Measurements from ENCODE around the gene ABCC3. TPM values are rescaled to one million over a fixed set of nuclear protein-coding genes. Genes with fewer than 3 reads are reported as not detected.

Gene ABCC3, protein sequence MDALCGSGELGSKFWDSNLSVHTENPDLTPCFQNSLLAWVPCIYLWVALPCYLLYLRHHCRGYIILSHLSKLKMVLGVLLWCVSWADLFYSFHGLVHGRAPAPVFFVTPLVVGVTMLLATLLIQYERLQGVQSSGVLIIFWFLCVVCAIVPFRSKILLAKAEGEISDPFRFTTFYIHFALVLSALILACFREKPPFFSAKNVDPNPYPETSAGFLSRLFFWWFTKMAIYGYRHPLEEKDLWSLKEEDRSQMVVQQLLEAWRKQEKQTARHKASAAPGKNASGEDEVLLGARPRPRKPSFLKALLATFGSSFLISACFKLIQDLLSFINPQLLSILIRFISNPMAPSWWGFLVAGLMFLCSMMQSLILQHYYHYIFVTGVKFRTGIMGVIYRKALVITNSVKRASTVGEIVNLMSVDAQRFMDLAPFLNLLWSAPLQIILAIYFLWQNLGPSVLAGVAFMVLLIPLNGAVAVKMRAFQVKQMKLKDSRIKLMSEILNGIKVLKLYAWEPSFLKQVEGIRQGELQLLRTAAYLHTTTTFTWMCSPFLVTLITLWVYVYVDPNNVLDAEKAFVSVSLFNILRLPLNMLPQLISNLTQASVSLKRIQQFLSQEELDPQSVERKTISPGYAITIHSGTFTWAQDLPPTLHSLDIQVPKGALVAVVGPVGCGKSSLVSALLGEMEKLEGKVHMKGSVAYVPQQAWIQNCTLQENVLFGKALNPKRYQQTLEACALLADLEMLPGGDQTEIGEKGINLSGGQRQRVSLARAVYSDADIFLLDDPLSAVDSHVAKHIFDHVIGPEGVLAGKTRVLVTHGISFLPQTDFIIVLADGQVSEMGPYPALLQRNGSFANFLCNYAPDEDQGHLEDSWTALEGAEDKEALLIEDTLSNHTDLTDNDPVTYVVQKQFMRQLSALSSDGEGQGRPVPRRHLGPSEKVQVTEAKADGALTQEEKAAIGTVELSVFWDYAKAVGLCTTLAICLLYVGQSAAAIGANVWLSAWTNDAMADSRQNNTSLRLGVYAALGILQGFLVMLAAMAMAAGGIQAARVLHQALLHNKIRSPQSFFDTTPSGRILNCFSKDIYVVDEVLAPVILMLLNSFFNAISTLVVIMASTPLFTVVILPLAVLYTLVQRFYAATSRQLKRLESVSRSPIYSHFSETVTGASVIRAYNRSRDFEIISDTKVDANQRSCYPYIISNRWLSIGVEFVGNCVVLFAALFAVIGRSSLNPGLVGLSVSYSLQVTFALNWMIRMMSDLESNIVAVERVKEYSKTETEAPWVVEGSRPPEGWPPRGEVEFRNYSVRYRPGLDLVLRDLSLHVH (N-terminal part only)
- total RNA-seq, result 0.39 and 0.43 TPM in 2 replicates

DNA sequence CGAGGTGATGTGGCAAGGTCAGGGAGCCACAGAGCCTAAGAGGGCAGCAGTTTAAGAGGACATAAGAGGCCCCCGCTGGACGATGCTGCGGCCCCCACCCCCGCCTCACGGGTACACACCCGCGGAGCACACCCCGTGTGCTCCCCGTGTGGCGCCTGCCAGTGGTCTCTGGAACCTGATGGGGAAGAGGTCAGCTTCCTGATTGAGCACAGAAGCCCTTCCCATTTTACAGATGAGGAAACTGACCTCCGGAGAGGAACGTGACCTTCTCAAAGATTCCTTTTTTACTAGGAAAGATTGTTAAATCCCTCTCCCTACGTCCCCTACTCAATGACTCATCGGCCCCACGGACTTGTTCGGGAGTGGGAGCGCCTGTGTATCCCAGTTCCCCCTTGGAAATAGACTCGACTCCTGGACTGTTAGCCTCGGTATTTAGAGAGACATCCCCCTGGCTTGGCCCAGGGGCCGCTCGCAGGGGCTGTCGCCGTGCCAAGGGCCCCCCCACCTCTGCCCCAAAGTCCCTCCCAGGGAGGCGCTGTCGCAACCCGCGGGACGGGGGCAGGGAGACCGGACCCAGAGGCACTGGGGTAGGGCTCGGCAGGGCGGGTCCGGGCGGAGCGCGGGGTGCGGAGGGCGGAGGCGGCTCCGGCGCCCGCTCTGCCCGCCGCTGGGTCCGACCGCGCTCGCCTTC, at the start of gene ABCC3:
Gene ABCC3 (plus strand): TSS at position 658 of the 691 bp plus-strand sequence. CDS start 56 bp downstream, outside the sequence.

DNA sequence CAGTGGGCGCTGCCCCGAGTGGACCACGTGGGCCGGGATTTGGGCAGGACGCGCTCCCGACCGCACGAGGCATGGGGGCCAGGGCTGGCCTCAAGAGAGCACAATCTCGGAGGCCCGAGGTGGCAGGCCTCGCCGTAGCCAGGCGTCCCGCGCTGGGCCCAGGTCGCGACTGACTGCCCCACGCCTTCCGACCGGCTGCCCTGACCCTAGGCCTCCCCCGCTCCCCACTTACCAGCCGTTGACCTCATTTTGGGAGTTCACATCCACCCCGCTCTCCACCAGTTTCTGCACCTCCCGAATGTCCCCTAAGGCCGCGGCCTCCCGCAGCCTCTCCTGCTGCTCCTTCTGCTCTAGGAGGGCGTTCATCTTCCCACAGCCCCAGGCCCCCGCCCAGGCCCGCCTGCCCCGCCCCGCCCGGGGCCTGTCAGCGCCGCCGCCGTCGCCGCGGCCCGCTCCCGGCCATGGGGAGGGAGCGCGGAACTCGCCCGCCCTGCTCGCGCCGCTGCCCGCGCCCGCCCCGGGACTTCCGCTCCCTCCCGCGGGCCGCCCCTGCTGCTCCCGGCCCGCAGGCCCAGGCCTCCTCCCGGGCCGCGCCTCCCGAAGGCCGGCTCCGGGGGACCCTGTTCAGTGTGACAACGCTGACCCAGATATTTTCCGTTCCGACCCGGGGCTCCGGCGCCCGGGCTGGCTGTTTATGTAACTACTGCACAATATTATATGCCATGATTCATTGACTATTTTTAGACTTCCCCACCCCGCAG, 72.8 kb downstream of the ABCC3 start, which contains the start of gene ANKRD40:
Gene ANKRD40 (minus strand): TSS at position 626 of the 761 bp plus-strand sequence. CDS start 260 bp downstream, at position 366.

DNA sequence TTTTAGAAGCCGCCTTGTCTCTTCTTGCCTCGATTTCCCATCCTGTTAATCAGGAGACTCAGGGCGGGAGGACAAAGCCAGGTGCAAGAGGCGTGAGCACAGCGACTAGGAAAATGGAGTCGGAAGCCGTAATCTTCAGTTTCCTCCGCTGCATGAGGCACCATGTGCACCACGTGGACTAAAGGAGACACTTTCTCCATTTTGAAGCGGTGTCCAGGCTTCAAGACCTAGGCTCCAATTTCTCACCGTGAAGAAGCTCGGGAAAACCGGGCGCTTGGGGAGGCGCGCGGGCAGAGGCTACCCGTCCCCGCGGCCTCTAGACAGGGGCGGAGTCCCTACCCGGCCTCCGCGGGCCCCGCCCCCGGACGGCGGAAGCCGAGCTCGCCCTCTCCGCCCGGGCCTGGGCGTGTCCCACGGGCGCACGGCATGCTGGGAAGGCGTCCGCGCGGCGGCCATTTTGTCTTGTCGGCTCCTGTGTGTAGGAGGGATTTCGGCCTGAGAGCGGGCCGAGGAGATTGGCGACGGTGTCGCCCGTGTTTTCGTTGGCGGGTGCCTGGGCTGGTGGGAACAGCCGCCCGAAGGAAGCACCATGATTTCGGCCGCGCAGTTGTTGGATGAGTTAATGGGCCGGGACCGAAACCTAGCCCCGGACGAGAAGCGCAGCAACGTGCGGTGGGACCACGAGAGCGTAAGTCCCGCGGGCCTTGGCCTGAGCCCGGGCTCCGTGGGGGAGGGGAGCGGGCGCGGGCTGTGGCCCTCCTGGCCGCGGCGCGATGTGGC, 84.7 kb downstream of the ABCC3 start, which contains the start of gene LUC7L3:
Gene LUC7L3 (plus strand): TSS at position 460 of the 780 bp plus-strand sequence. CDS start 130 bp downstream, at position 590.

Small RNAs within 50 kb of the gene (small RNA-seq; reads per million reads assigned to genes)
- not detected for gene RF00019

Other genes with a start within 250 kb of the ABCC3 start
- gene LRRC59, start 237.4 kb upstream of the ABCC3 start, total RNA-seq, result 80.9 and 216 TPM in 2 replicates
- gene ACSF2, start 208.7 kb upstream of the ABCC3 start, total RNA-seq, result 134 and 168 TPM in 2 replicates
- gene CHAD, start 166.0 kb upstream of the ABCC3 start, total RNA-seq, result not detected in 2 replicates
- 18.8 and 23.9 TPM in 2 replicates for gene RSAD1, start 156.0 kb upstream of the ABCC3 start, total RNA-seq
- 0.11 and 2.0 TPM in 2 replicates for gene MYCBPAP, start 126.4 kb upstream of the ABCC3 start, total RNA-seq
- gene EPN3, start 102.1 kb upstream of the ABCC3 start, total RNA-seq, result 40.0 and 57.5 TPM in 2 replicates
- gene SPATA20, start 87.7 kb upstream of the ABCC3 start, total RNA-seq, result 59.0 and 78.1 TPM in 2 replicates
- under 0.01 TPM in 1 of 2 replicates, not detected in the other for gene CACNA1G, start 74.2 kb upstream of the ABCC3 start, total RNA-seq
- 18.8 and 23.0 TPM in 2 replicates for gene ANKRD40, start 73.0 kb downstream of the ABCC3 start, total RNA-seq
- 36.5 and 37.1 TPM in 2 replicates for gene LUC7L3, start 84.7 kb downstream of the ABCC3 start, total RNA-seq
- under 0.01 TPM in 1 of 2 replicates, not detected in the other for gene ANKRD40CL, start 132.6 kb downstream of the ABCC3 start, total RNA-seq
- not detected in 2 replicates for gene WFIKKN2, start 200.7 kb downstream of the ABCC3 start, total RNA-seq
- 36.4 and 52.6 TPM in 2 replicates for gene TOB1, start 231.5 kb downstream of the ABCC3 start, total RNA-seq